Peyer's patch (tissue), 4 donors: ENCODE results near the gene FAM185A.
"Not testable (repeated sequence)": the region's sequence is repeated elsewhere in the genome, so short reads cannot be mapped to it uniquely, and the experiment has no call there.

ENCODE experiments used
- CTCF ChIP-seq, 6 experiments: fragments of 450-650 bp in 4 of 6; fragments of 200-600 bp in 2 of 6; sonication (generic) in 1 of 6; IDR thresholded peaks; one replicate each; pipeline ENCODE4 v1.5.1; 2017 to 2019; ENCODE audit warnings: antibody characterized with exemption in 6 of 6, mild to moderate bottlenecking in 3 of 6, moderate library complexity in 1 of 6
- POLR2A ChIP-seq, 2 donors: fragments of 450-650 bp; IDR thresholded peaks; one replicate each; pipeline ENCODE4 v1.5.1; 2017; ENCODE audit warnings: antibody characterized with exemption in 2 of 2, mild to moderate bottlenecking in 2 of 2, moderate library complexity in 2 of 2

- TF ChIP-seq POLR2A, CTCF (IDR thresholded peaks at IDR 0.05): not testable (repeated sequence)
Measured at GRCh38 chr7:102713011-102713690, 35.6 kb upstream of the FAM185A start.
